ENCODE results near the gene LYSMD3. TPM values are rescaled to one million over a fixed set of nuclear protein-coding genes. Genes with fewer than 3 reads are reported as not detected.

Gene LYSMD3
- total and polyA plus RNA-seq, 7 donors = 8.0 to 23.7 (median 15.5) TPM

GRCh38 chr5:90554358-90555006 lies 25.1 kb upstream of the LYSMD3 start:
- DNase-seq = no peak
- Histone ChIP-seq H3K27ac (no peak overlapping the region), H3K4me3 (no peak overlapping the region), H3K36me3 (no peaks in the 10 kb centered on the region), H3K9me3 (no peaks in the 10 kb centered on the region), H3K4me1 (peaks cover 0 to 12% (median 11%) of the 10 kb centered on the region in 4 donors), H3K27me3 (peaks cover 14 to 34% (median 16%) of the 10 kb centered on the region in 3 donors)
- 86 to 91% methylated on average over 4 of the region's 4 CpGs for WGBS, 2 donors
- intact Hi-C loops (cut with DNase I) = no loop called here
- TF ChIP-seq POLR2A (IDR thresholded peaks at IDR 0.05) (no peak), EP300 (IDR thresholded peaks at IDR 0.05) (no peak), POLR2AphosphoS5 (IDR thresholded peaks at IDR 0.05) (no peak)
- TF ChIP-seq, protein P1, sequence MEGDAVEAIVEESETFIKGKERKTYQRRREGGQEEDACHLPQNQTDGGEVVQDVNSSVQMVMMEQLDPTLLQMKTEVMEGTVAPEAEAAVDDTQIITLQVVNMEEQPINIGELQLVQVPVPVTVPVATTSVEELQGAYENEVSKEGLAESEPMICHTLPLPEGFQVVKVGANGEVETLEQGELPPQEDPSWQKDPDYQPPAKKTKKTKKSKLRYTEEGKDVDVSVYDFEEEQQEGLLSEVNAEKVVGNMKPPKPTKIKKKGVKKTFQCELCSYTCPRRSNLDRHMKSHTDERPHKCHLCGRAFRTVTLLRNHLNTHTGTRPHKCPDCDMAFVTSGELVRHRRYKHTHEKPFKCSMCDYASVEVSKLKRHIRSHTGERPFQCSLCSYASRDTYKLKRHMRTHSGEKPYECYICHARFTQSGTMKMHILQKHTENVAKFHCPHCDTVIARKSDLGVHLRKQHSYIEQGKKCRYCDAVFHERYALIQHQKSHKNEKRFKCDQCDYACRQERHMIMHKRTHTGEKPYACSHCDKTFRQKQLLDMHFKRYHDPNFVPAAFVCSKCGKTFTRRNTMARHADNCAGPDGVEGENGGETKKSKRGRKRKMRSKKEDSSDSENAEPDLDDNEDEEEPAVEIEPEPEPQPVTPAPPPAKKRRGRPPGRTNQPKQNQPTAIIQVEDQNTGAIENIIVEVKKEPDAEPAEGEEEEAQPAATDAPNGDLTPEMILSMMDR (IDR thresholded peaks at IDR 0.05) = no peak

DNA sequence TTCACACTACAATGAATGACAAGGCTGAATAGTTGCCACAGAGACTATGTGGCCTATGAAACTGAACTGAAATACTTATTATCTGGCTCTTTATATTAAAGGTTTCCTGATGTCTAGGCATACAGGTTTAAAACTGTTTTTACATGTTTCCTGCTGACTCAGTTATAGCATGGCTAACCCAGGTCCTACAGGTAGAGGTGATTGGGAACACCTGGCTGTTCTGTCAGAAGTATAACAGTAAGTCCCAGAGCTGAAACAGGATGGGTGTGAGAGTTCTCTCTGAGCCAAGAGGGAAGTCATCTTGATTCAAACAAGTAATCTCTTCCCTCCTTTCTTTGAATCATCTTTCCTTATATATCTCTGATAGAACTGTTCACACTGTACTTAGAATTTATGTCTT lies 24.3 kb upstream of the LYSMD3 start:
- Histone ChIP-seq H3K9me3 (no peaks in the 10 kb centered on the region), H3K36me3 (no peaks in the 10 kb centered on the region), H3K27ac (no peak overlapping the region), H3K4me3 (no peak overlapping the region), H3K4me1 (peaks cover 0 to 9% (median 7%) of the 10 kb centered on the region in 4 donors), H3K27me3 (peaks cover 7 to 26% (median 9%) of the 10 kb centered on the region in 3 donors)
- no peak for DNase-seq
- TF ChIP-seq POLR2A (IDR thresholded peaks at IDR 0.05) = no peak
- TF ChIP-seq, protein P1 (IDR thresholded peaks at IDR 0.05) = no peak
- TF ChIP-seq POLR2AphosphoS5 (IDR thresholded peaks at IDR 0.05) = no peak
- no peak for TF ChIP-seq EP300 (IDR thresholded peaks at IDR 0.05)
- intact Hi-C loops (cut with DNase I) = no loop called here

DNA sequence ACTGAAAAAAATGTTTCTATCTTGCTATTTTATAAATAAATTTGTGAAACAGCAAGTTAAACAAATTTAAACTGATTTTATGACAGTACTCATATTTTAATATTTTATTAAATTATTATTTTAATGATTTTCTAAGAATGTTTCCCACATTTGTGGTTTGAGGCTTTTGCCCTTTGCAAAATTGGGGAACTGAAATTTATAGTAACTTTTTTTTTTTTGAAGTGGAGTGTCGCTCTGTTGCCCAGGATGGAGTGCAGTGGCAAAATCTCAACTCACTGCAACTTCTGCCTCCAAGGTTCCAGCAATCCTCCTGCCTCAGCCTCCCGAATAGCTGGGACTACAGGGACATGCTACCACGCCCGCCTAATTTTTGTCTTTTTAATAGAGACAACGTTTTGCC lies 22.0 kb upstream of the LYSMD3 start:
- WGBS, 2 donors = 82 to 83% methylated on average over 5 of the region's 5 CpGs
- no peak for TF ChIP-seq POLR2AphosphoS5 (IDR thresholded peaks at IDR 0.05)
- TF ChIP-seq EP300 (IDR thresholded peaks at IDR 0.05) = no peak
- TF ChIP-seq POLR2A (IDR thresholded peaks at IDR 0.05) = no peak
- TF ChIP-seq, protein P1 (IDR thresholded peaks at IDR 0.05) = no peak
- Histone ChIP-seq H3K27me3 (peaks cover 0 to 8% (median 0%) of the 10 kb centered on the region in 3 donors), H3K27ac (no peak overlapping the region), H3K9me3 (no peaks in the 10 kb centered on the region), H3K4me1 (no peaks in the 10 kb centered on the region), H3K36me3 (no peaks in the 10 kb centered on the region), H3K4me3 (no peak overlapping the region)
- intact Hi-C loops (cut with DNase I) = no loop called here
- no peak for DNase-seq

DNA sequence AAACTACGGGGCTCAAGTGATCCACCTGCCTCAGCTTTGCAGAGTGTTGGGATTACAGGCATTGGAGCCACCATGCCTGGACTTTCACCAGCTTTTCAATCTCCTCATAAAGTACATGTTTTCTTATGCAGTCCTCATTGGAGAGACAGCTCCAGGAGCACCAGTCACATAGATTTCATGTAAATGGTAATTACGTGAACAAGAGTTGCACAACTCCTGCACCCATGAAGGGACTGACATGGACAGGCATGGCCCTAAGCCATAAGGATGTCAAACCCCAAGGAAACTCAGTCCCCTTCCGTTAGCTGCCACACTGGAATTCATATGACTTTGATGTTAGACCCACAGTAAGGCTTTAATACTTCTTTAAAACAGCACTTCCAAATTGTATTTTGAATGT lies 21.6 kb upstream of the LYSMD3 start:
- Histone ChIP-seq H3K4me1 (no peaks in the 10 kb centered on the region), H3K27ac (no peak overlapping the region), H3K36me3 (no peaks in the 10 kb centered on the region), H3K4me3 (no peak overlapping the region), H3K27me3 (peaks cover 0 to 5% (median 0%) of the 10 kb centered on the region in 3 donors), H3K9me3 (no peaks in the 10 kb centered on the region)
- TF ChIP-seq POLR2AphosphoS5 (IDR thresholded peaks at IDR 0.05) = no peak
- TF ChIP-seq POLR2A (IDR thresholded peaks at IDR 0.05) = no peak
- no peak for TF ChIP-seq EP300 (IDR thresholded peaks at IDR 0.05)
- TF ChIP-seq, protein P1 (IDR thresholded peaks at IDR 0.05) = no peak
- 85 to 88% methylated on average over 3 of the region's 3 CpGs for WGBS, 2 donors
- DNase-seq = no peak
- intact Hi-C loops (cut with DNase I) = no loop called here
